H1 (cell line): Measurements from ENCODE around the gene HOXA11. TPM values are rescaled to one million over a fixed set of nuclear protein-coding genes. Genes with fewer than 3 reads are reported as not detected.
A peak's percentile ranks its signal among the peaks of the same experiment; 100 is the strongest.

Experiments
- ATF3 ChIP-seq: IDR thresholded peaks from 2 replicates; pipeline ENCODE4 v1.6.1; 2011; ENCODE audit warnings: low read depth, mild to moderate bottlenecking, low read length; ENCODE audit not compliant: insufficient read depth
- BCL11A ChIP-seq, 2 experiments: IDR thresholded peaks; one replicate each; pipeline ENCODE4 v1.6.1; 2011; ENCODE audit warnings: low read depth in 2 of 2, low read length in 2 of 2, mild to moderate bottlenecking in 2 of 2
- CBX5 ChIP-seq: fragments of 300-800, 300-1000 bp; sonication (generic); IDR thresholded peaks from 2 replicates; pipeline ENCODE4 v1.7.1; 2016; ENCODE audit warnings: antibody characterized with exemption, low read length, low read depth
- CHD2 ChIP-seq: IDR thresholded peaks from 2 replicates; pipeline ENCODE4 v1.6.1; 2012; ENCODE audit warnings: low read length, improper control_type of control experiment
- CTCF ChIP-seq, 3 experiments: IDR thresholded peaks; 1 replicate in 2 of 3; 2 replicates in 1 of 3; pipeline versions ENCODE4 v1.5.1 to v1.6.1; 2011; ENCODE audit warnings: low read length in 3 of 3, mild to moderate bottlenecking in 3 of 3, inconsistent platforms in 2 of 3, low read depth in 1 of 3, moderate library complexity in 1 of 3; ENCODE audit not compliant: insufficient read depth in 1 of 3; ENCODE audit errors: control extremely low read depth in 1 of 3
- E2F6 ChIP-seq: IDR thresholded peaks from 2 replicates; pipeline ENCODE4 v1.6.1; 2012; ENCODE audit warnings: inconsistent platforms
- EP300 ChIP-seq, 2 experiments: IDR thresholded peaks; 1 replicate in 1 of 2; 2 replicates in 1 of 2; pipeline ENCODE4 v1.6.1; 2011 to 2012; ENCODE audit warnings: low read depth in 2 of 2, low read length in 2 of 2, mild to moderate bottlenecking in 2 of 2, borderline replicate concordance in 1 of 2, inconsistent platforms in 1 of 2, moderate library complexity in 1 of 2
- FOSL1 ChIP-seq: IDR thresholded peaks from 2 replicates; pipeline ENCODE4 v1.6.1; 2011; ENCODE audit warnings: mild to moderate bottlenecking, low read depth, low read length, moderate library complexity; ENCODE audit not compliant: insufficient read depth
- GTF2F1 ChIP-seq: IDR thresholded peaks from 2 replicates; pipeline ENCODE4 v1.6.1; 2012; ENCODE audit warnings: low read depth, low read length, improper control_type of control experiment, borderline replicate concordance
- JUN ChIP-seq: IDR thresholded peaks from 2 replicates; pipeline ENCODE4 v1.6.1; 2011; ENCODE audit warnings: low read depth, mild to moderate bottlenecking, improper control_type of control experiment, low read length
- POLR2AphosphoS5 ChIP-seq: IDR thresholded peaks from 2 replicates; pipeline ENCODE4 v1.6.1; 2011; ENCODE audit warnings: low read depth, low read length
- RNF2 ChIP-seq: fragments of 200-900, 300-1000 bp; sonication (generic); IDR thresholded peaks from 2 replicates; pipeline ENCODE4 v1.7.1; 2016; ENCODE audit warnings: borderline replicate concordance, low read depth, mild to moderate bottlenecking, antibody characterized with exemption, low read length; ENCODE audit not compliant: poor library complexity, severe bottlenecking; ENCODE audit errors: missing control alignments
- SIRT6 ChIP-seq: IDR thresholded peaks from one replicate; pipeline ENCODE4 v1.7.1; 2012; ENCODE audit warnings: low read length, inconsistent platforms
- SP1 ChIP-seq: IDR thresholded peaks from 2 replicates; pipeline ENCODE4 v1.6.1; 2011; ENCODE audit warnings: low read depth, low read length
- SP4 ChIP-seq: IDR thresholded peaks from 2 replicates; pipeline ENCODE4 v1.6.1; 2012; ENCODE audit warnings: low read length, inconsistent platforms
- TAF1 ChIP-seq: IDR thresholded peaks from 2 replicates; pipeline ENCODE4 v1.6.1; 2011; ENCODE audit warnings: mild to moderate bottlenecking, low read depth, low read length
- TAF7 ChIP-seq: optimal IDR thresholded peaks from 2 replicates; pipeline ENCODE3; 2011; ENCODE audit warnings: low read depth, mild to moderate bottlenecking, inconsistent platforms, low read length, moderate library complexity, borderline replicate concordance
- TEAD4 ChIP-seq: IDR thresholded peaks from 2 replicates; pipeline ENCODE4 v1.6.1; 2012; ENCODE audit warnings: low read depth, low read length, inconsistent platforms, mixed read lengths
- ZNF274 ChIP-seq: IDR thresholded peaks from 2 replicates; pipeline ENCODE4 v1.7.0; 2012; ENCODE audit warnings: low read length, borderline replicate concordance; ENCODE audit errors: extremely low read depth
- polyA plus RNA-seq, 7 experiments: library from polyadenylated mRNA; depleted of rRNA in 3 of 7; stranded (reverse) in 5 of 7; unstranded in 2 of 7; fragments of >200 nt in 5 of 7; fragments of 200-250 nt in 2 of 7; gene quantifications; 1 replicate in 5 of 7; 2 replicates in 1 of 7; 4 replicates in 1 of 7; pipeline versions ENCODE4 v1.2.1 to v1.2.3, GENCODE V29; 2011 to 2013; ENCODE audit warnings: missing spikeins in 2 of 7, mixed read lengths in 2 of 7
- total RNA-seq: library from RNA; stranded (reverse); fragmentation: NEBNext Ultra II Directional; extraction: Animal tissue kit (Norgen Biotek cat#: 25700); gene quantifications from 2 replicates; pipeline ENCODE4 v1.2.1, GENCODE V29; 2021

Gene HOXA11
- total and polyA plus RNA-seq, 2 of the 8 experiments (the other 6 are each of a cell fraction or from before 2014, with no cell fraction given): not detected

- no peak for TF ChIP-seq EP300 (IDR thresholded peaks at IDR 0.05; ENCODE audit: borderline replicate concordance in 1 of 2, low read depth in 2 of 2, low read length in 2 of 2)
- TF ChIP-seq ATF3: no peak
- peak; percentile 99 for TF ChIP-seq RNF2
- TF ChIP-seq GTF2F1: no peak
- no peak for TF ChIP-seq POLR2AphosphoS5
- TF ChIP-seq TAF1: no peak
- no peak for TF ChIP-seq TEAD4
- TF ChIP-seq BCL11A (IDR thresholded peaks at IDR 0.05; ENCODE audit: low read depth in 2 of 2, low read length in 2 of 2): no peak
- no peak for TF ChIP-seq E2F6
- TF ChIP-seq CTCF (IDR thresholded peaks at IDR 0.05; ENCODE audit: control extremely low read depth in 1 of 3, insufficient read depth in 1 of 3, low read depth in 1 of 3, low read length in 3 of 3): no peak
- TF ChIP-seq SP1: 0 out of 2 replicates have a peak, but pooled peaks have one; percentile 12
- TF ChIP-seq SIRT6: no peak
- TF ChIP-seq CHD2: peak; percentile 34; the same call in 1 of the 2 replicates
- no peak for TF ChIP-seq ZNF274
- TF ChIP-seq CBX5: no peak
- TF ChIP-seq JUN: no peak
- TF ChIP-seq SP4: no peak
- TF ChIP-seq FOSL1: no peak
- TF ChIP-seq TAF7: no peak
Measured at GRCh38 chr7:27139334-27140125, 45.5 kb downstream of the HOXA11 start (continued).
